KG1 (cell line): Measurements from ENCODE around the gene FBXO36.

Experiments used
- DNase-seq: peaks from one replicate; lab custom pipeline; 2025; lab: John Stamatoyannopoulos, UW

The FBXO36 gene

DNA sequence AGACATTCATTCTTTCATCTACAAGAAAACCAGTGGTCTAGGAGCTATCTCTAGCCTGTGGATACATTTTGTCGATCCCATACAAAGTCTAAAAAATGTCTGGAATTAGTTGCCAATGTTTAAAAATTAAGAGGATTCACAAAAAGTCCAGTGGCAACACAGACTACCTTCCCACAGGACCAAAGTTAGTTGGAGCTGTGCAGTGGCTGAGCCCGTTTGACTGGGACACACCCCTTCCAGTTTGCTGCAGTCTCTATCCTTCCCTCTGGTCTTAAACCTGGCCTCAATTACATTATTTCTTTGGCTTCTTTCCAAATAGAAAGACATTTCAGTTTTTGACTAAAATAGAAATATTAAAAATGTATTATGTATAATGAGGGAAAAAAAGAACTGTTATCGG lies 127.8 kb downstream of the FBXO36 start:
- no peak for DNase-seq

- DNase-seq = no peak
These were observed 130.0 kb downstream of the FBXO36 start for GRCh38 chr2:230052299-230052698.

GRCh38 chr2:230053753-230054478 lies 131.6 kb downstream of the FBXO36 start:
- DNase-seq = no peak

DNA sequence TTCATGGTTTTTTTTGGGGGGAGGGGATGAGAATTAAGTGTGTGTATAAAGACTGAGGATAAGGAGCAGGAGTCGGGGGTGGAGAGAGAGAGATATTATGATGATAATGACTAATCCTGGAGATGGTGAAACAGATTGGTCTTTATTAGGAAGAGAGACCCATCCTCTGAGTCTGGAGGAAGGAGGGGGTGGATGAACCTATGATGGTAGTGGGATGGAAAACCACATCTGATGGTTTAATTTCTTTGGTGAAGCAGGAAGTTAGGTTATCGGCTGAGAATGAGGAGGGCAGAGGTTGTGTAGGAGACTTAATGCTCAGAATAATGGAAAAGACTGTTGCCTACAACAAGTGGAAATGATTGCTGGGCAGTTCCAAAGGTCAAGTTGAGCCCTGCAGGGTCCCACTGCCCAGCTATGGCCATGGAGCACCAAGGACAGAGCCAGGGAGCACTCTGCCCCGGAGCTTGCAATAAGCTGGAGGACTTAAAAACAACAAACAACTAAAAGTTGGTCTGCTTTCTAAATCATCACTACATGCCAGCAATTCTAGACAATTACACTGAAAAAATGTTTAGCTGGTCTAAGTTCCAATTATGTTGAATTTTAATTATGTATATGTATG lies 138.5 kb downstream of the FBXO36 start:
- no peak for DNase-seq
